Ammon's horn (tissue), 1 donor: ENCODE measurements around the gene PLCD3.

ENCODE experiments used
- DNase-seq: peaks from one replicate; pipeline ENCODE4 v3.0.0-alpha.2; 2016; ENCODE audit warnings: low spot score

PLCD3 gene

GRCh38 chr17:45116434-45117016, 15.8 kb downstream of the PLCD3 start:
- DNase-seq, result no peak

GRCh38 chr17:45115871-45116270, 16.4 kb downstream of the PLCD3 start:
- DNase-seq, result no peak

- DNase-seq, result no peak
Measured at GRCh38 chr17:45115015-45115625, 17.2 kb downstream of the PLCD3 start.

GRCh38 chr17:45114117-45114932, 18.0 kb downstream of the PLCD3 start:
- DNase-seq, result peak; percentile 58

- no peak for DNase-seq
Measured at GRCh38 chr17:45113424-45113754, 18.9 kb downstream of the PLCD3 start.

GRCh38 chr17:45112559-45113423, 19.5 kb downstream of the PLCD3 start:
- DNase-seq, result no peak

GRCh38 chr17:45111850-45112249, 20.5 kb downstream of the PLCD3 start:
- DNase-seq, result no peak

- peak; percentile 66 for DNase-seq
Measured at GRCh38 chr17:45110676-45111611, 21.4 kb downstream of the PLCD3 start.

GRCh38 chr17:45108595-45109521, 23.5 kb downstream of the PLCD3 start:
- no peak for DNase-seq

- no peak for DNase-seq
Measured at GRCh38 chr17:45108051-45108450, 24.3 kb downstream of the PLCD3 start.

GRCh38 chr17:45107293-45108010, 24.9 kb downstream of the PLCD3 start:
- DNase-seq, result no peak

- no peak for DNase-seq
Measured at GRCh38 chr17:45106582-45106981, 25.7 kb downstream of the PLCD3 start.

GRCh38 chr17:45106096-45106495, 26.2 kb downstream of the PLCD3 start:
- DNase-seq, result no peak

- DNase-seq, result no peak
Measured at GRCh38 chr17:45104907-45105624, 27.2 kb downstream of the PLCD3 start.

GRCh38 chr17:45104497-45104896, 27.8 kb downstream of the PLCD3 start:
- no peak for DNase-seq

GRCh38 chr17:45104029-45104428, 28.3 kb downstream of the PLCD3 start:
- no peak for DNase-seq

GRCh38 chr17:45103269-45103795, 29.0 kb downstream of the PLCD3 start:
- DNase-seq, result no peak

GRCh38 chr17:45102856-45103255, 29.5 kb downstream of the PLCD3 start:
- DNase-seq, result no peak
